Spinal cord (tissue), 10 donors: ENCODE results near the gene ADAM12. TPM values are rescaled to one million over a fixed set of nuclear protein-coding genes. Genes with fewer than 3 reads are reported as not detected.

Experiments
- DNase-seq, 6 donors: peaks; one replicate each; pipeline versions ENCODE4 v3.0.0 to v3.0.0-alpha.2; 2013 to 2015; ENCODE audit warnings: low spot score in 6 of 6, low read depth in 4 of 6
- H3K27ac ChIP-seq: one replicate; pipeline ENCODE4 v1.5.1; 2013; ENCODE audit warnings: low read depth, low read length, control low read depth
- H3K27me3 ChIP-seq: one replicate; pipeline ENCODE4 v1.6.1; 2013; ENCODE audit warnings: low read length; ENCODE audit not compliant: control insufficient read depth, insufficient read depth
- H3K36me3 ChIP-seq: one replicate; pipeline ENCODE4 v1.6.1; 2013; ENCODE audit warnings: low read length; ENCODE audit not compliant: control insufficient read depth, insufficient read depth
- H3K4me1 ChIP-seq: one replicate; pipeline ENCODE4 v1.6.1; 2013; ENCODE audit warnings: low read length; ENCODE audit not compliant: control insufficient read depth, insufficient read depth
- H3K4me3 ChIP-seq: one replicate; pipeline ENCODE4 v1.5.1; 2013; ENCODE audit warnings: low read depth, low read length, control low read depth
- H3K9me3 ChIP-seq: one replicate; pipeline ENCODE4 v1.6.1; 2013; ENCODE audit warnings: low read length; ENCODE audit not compliant: control insufficient read depth, insufficient read depth
- WGBS: methylation state at CpG from one replicate; pipeline ENCODE4 v1.1.5; 2013; ENCODE audit warnings: missing lambda C conversion rate; ENCODE audit not compliant: insufficient coverage; 5-methylcytosine and 5-hydroxymethylcytosine counted together
- polyA plus RNA-seq, 2 donors: library from polyadenylated mRNA; unstranded; fragments of 120-200 nt; gene quantifications; one replicate each; pipeline ENCODE4 v1.2.1, GENCODE V29; 2013; ENCODE audit not compliant: insufficient read length in 2 of 2
- total RNA-seq, 2 donors: library from RNA; depleted of rRNA in 1 of 2; stranded (reverse); fragments of 120-200 nt in 1 of 2; fragments of >200 nt in 1 of 2; gene quantifications; one replicate each; pipeline versions ENCODE4 v1.2.3 to v1.2.4, GENCODE V29; 2013 to 2014
- donor health status: healthy.

Gene ADAM12
- total and polyA plus RNA-seq, 4 donors = 9.8 to 81.5 (median 23.6) TPM

- Histone ChIP-seq H3K36me3 (no peaks in the 10 kb centered on the region), H3K27me3 (no peaks in the 10 kb centered on the region), H3K4me1 (no peaks in the 10 kb centered on the region), H3K9me3 (no peaks in the 10 kb centered on the region), H3K27ac (no peak overlapping the region), H3K4me3 (no peak overlapping the region)
- DNase-seq = no peak
- 79% methylated on average over 4 of the region's 6 CpGs for WGBS
Observed at GRCh38 chr10:126278851-126279250, 109.4 kb downstream of the ADAM12 start.

GRCh38 chr10:126277181-126277580, 111.1 kb downstream of the ADAM12 start:
- Histone ChIP-seq H3K36me3 (no peaks in the 10 kb centered on the region), H3K27ac (no peak overlapping the region), H3K4me1 (no peaks in the 10 kb centered on the region), H3K4me3 (no peak overlapping the region), H3K9me3 (no peaks in the 10 kb centered on the region), H3K27me3 (no peaks in the 10 kb centered on the region)
- 27% methylated on average over 1 of the region's 5 CpGs for WGBS
- peak in 1 of 6 donors; percentile 51 for DNase-seq

GRCh38 chr10:126272526-126272925, 115.8 kb downstream of the ADAM12 start:
- 90% methylated on average over 1 of the region's 2 CpGs for WGBS
- no peak for DNase-seq
- Histone ChIP-seq H3K9me3 (no peaks in the 10 kb centered on the region), H3K27ac (no peak overlapping the region), H3K4me1 (no peaks in the 10 kb centered on the region), H3K36me3 (no peaks in the 10 kb centered on the region), H3K27me3 (no peaks in the 10 kb centered on the region), H3K4me3 (no peak overlapping the region)

- no peaks in the 10 kb centered on the region for H3K27me3 ChIP-seq
- DNase-seq = no peak
- H3K4me1 ChIP-seq = no peaks in the 10 kb centered on the region
- no peak overlapping the region for H3K27ac ChIP-seq
- no CpG with 5 or more reads among the region's 5 CpGs for WGBS
- no peaks in the 10 kb centered on the region for H3K9me3 ChIP-seq
- no peak overlapping the region for H3K4me3 ChIP-seq
- no peaks in the 10 kb centered on the region for H3K36me3 ChIP-seq
Observed at GRCh38 chr10:126270111-126270510, 118.2 kb downstream of the ADAM12 start.

GRCh38 chr10:126268013-126268920, 120.0 kb downstream of the ADAM12 start:
- Histone ChIP-seq H3K4me3 (no peak overlapping the region), H3K9me3 (no peaks in the 10 kb centered on the region), H3K36me3 (no peaks in the 10 kb centered on the region), H3K4me1 (no peaks in the 10 kb centered on the region), H3K27me3 (no peaks in the 10 kb centered on the region), H3K27ac (no peak overlapping the region)
- DNase-seq = no peak
- 83% methylated on average over 10 of the region's 12 CpGs for WGBS

GRCh38 chr10:126264102-126265018, 123.9 kb downstream of the ADAM12 start:
- H3K4me3 ChIP-seq = no peak overlapping the region
- H3K4me1 ChIP-seq = no peaks in the 10 kb centered on the region
- H3K9me3 ChIP-seq = no peaks in the 10 kb centered on the region
- H3K36me3 ChIP-seq = no peaks in the 10 kb centered on the region
- H3K27me3 ChIP-seq = no peaks in the 10 kb centered on the region
- H3K27ac ChIP-seq = peak overlapping the region; percentile 64
- 61% methylated on average over 6 of the region's 14 CpGs for WGBS
- no peak for DNase-seq

GRCh38 chr10:126263006-126263676, 125.1 kb downstream of the ADAM12 start:
- Histone ChIP-seq H3K27ac (peak overlapping the region; percentile 22), H3K36me3 (no peaks in the 10 kb centered on the region), H3K27me3 (no peaks in the 10 kb centered on the region), H3K9me3 (no peaks in the 10 kb centered on the region), H3K4me3 (no peak overlapping the region), H3K4me1 (no peaks in the 10 kb centered on the region)
- WGBS = 31% methylated on average over 2 of the region's 4 CpGs
- DNase-seq = peak in 1 of 6 donors; percentile 44

- no CpG with 5 or more reads among the region's 1 CpG for WGBS
- no peaks in the 10 kb centered on the region for H3K9me3 ChIP-seq
- H3K27me3 ChIP-seq = no peaks in the 10 kb centered on the region
- no peaks in the 10 kb centered on the region for H3K36me3 ChIP-seq
- no peaks in the 10 kb centered on the region for H3K4me1 ChIP-seq
- DNase-seq = no peak
- H3K4me3 ChIP-seq = no peak overlapping the region
- H3K27ac ChIP-seq = peak overlapping the region; percentile 22
Observed at GRCh38 chr10:126262233-126262838, 125.9 kb downstream of the ADAM12 start.
